ENCODE results near the gene KLHL5. TPM values are rescaled to one million over a fixed set of nuclear protein-coding genes. Genes with fewer than 3 reads are reported as not detected.
"Not testable (repeated sequence)": the region's sequence is repeated elsewhere in the genome, so short reads cannot be mapped to it uniquely, and the experiment has no call there.

The KLHL5 gene
- total RNA-seq, 2 experiments from 2014 or later, result 34.4 to 59.8 TPM

DNA sequence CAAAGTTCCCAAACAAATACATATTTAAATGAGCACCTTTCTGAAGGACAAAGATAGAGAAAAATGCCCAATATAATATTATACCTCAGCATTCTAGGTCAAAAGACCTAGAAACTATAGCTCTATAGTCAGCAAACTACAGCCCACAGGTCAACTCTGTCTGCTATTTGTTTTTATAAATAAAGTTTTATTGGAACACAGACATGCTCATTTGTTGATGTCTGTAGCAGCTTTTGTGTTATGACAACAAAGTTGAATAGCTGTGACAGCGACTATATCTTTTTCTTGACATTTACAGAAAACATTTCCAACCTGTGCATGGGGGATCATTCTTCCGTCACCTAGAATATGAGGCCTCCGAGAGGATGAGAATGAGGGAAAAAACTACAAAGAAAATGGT is 71.6 kb downstream of the KLHL5 start:
- Histone ChIP-seq H3K36me3 (ENCODE audit: insufficient read depth, low read length) (no peaks in the 10 kb centered on the region), H3K4me2 (ENCODE audit: low read length) (no peak overlapping the region), H3K27ac (ENCODE audit: low read depth, low read length, poor library complexity, severe bottlenecking) (no peak overlapping the region), H3K9me3 (ENCODE audit: low read length) (no peaks in the 10 kb centered on the region), H3K4me1 (ENCODE audit: insufficient read depth, low read length, poor library complexity, severe bottlenecking) (peaks cover 20% of the 10 kb centered on the region), H4K20me1 (ENCODE audit: insufficient read depth, low read length) (no peaks in the 10 kb centered on the region), H2AFZ (ENCODE audit: low read length) (no peak overlapping the region), H3K9me2 (ENCODE audit: insufficient read depth, low read length) (no peaks in the 10 kb centered on the region), H3K79me2 (ENCODE audit: insufficient read depth, low read depth, low read length) (no peaks in the 10 kb centered on the region), H3K4me3 (ENCODE audit: low read depth, low read length, poor library complexity, severe bottlenecking) (no peak overlapping the region)
- TF ChIP-seq, protein P1, sequence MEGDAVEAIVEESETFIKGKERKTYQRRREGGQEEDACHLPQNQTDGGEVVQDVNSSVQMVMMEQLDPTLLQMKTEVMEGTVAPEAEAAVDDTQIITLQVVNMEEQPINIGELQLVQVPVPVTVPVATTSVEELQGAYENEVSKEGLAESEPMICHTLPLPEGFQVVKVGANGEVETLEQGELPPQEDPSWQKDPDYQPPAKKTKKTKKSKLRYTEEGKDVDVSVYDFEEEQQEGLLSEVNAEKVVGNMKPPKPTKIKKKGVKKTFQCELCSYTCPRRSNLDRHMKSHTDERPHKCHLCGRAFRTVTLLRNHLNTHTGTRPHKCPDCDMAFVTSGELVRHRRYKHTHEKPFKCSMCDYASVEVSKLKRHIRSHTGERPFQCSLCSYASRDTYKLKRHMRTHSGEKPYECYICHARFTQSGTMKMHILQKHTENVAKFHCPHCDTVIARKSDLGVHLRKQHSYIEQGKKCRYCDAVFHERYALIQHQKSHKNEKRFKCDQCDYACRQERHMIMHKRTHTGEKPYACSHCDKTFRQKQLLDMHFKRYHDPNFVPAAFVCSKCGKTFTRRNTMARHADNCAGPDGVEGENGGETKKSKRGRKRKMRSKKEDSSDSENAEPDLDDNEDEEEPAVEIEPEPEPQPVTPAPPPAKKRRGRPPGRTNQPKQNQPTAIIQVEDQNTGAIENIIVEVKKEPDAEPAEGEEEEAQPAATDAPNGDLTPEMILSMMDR (conservative IDR thresholded peaks at IDR 0.05; ENCODE audit: low read length), result no peak
- no peak for TF ChIP-seq EZH2phosphoT487 (IDR thresholded peaks at IDR 0.05; ENCODE audit: borderline replicate concordance, low read depth, low read length)
- intact Hi-C loops (cut with micrococcal nuclease; ENCODE audit: unreplicated experiment), result loop anchor here (2.0 to 10.0 kb wide), 4 partner anchors 49 to 373 kb away; partner anchors contain the start of genes TLR10 and WDR19
- DNase-seq (ENCODE audit: low spot score), result no peak
- CTCF ChIA-PET (ENCODE audit: unreplicated experiment), result interaction anchor here (1.0 to 3.8 kb wide), 3 partner anchors 48 to 373 kb away, joined by 3 to 24 read pairs (median 8); partner anchors contain the start of gene WDR19
- POLR2A ChIA-PET, result interaction anchor here (0.7 to 3.3 kb wide), 9 partner anchors 9 to 324 kb away, joined by 3 to 15 read pairs (median 4); partner anchors contain the start of gene TMEM156
- no TSS peak for BruUV-seq (replicated peaks)

DNA sequence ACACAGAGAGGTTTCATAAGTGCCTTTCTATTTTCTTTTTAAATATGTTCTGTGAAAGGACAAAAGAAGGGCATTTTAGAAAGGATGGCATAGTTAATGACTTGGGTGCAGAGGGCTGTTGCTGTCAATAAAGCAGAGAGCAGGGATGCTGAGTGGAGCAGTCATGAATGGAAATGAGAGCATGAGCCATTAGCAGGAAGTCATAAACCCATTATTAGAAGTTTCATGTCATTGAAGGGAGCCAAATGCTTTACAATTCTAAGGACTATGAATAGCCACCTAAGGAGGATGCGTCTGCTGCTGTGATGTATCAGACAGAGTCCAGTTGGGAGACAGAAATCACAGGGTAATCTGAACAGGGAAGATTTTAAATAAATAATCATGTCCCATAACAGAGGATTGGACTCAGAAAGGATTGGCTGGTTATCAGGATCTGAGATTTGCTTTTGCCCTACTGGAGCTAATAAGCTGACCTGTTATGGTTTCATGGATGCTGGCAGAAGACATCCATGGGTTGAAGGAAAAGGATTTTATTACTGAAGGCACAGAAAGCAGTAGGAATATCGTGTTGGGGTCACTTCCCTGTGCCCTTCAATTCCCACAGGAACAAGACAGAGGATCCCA is 72.8 kb downstream of the KLHL5 start:
- no peaks in the 10 kb centered on the region for H4K20me1 ChIP-seq (ENCODE audit: insufficient read depth, low read length)
- ChIA-PET POLR2A (interaction anchor here (0.5 to 3.3 kb wide), 7 partner anchors 32 to 245 kb away, joined by 3 to 15 read pairs (median 5); no protein-coding TSS in a partner anchor), CTCF (ENCODE audit: unreplicated experiment) (interaction anchor here (0.6 to 3.8 kb wide), 5 partner anchors 47 to 375 kb away, joined by 3 to 24 read pairs (median 3); partner anchors contain the start of gene WDR19)
- H3K9me2 ChIP-seq (ENCODE audit: insufficient read depth, low read length), result no peaks in the 10 kb centered on the region
- peaks cover 20% of the 10 kb centered on the region for H3K4me1 ChIP-seq (ENCODE audit: insufficient read depth, low read length, poor library complexity, severe bottlenecking)
- peak; percentile 40 for DNase-seq (ENCODE audit: low spot score)
- peak overlapping the region; percentile 82 for H2AFZ ChIP-seq (ENCODE audit: low read length)
- no peaks in the 10 kb centered on the region for H3K79me2 ChIP-seq (ENCODE audit: insufficient read depth, low read depth, low read length)
- H3K4me2 ChIP-seq (ENCODE audit: low read length), result peak overlapping the region; percentile 63
- BruUV-seq (replicated peaks), result no TSS peak
- no peak for TF ChIP-seq EZH2phosphoT487 (IDR thresholded peaks at IDR 0.05; ENCODE audit: borderline replicate concordance, low read depth, low read length)
- TF ChIP-seq, protein P1 (conservative IDR thresholded peaks at IDR 0.05; ENCODE audit: low read length), result no peak
- intact Hi-C loops (cut with micrococcal nuclease; ENCODE audit: unreplicated experiment), result loop anchor here (1.0 to 10.0 kb wide), 7 partner anchors 48 to 374 kb away; partner anchors contain the start of genes TLR10 and WDR19
- H3K27ac ChIP-seq (ENCODE audit: low read depth, low read length, poor library complexity, severe bottlenecking), result peak overlapping the region; percentile 3
- H3K9me3 ChIP-seq (ENCODE audit: low read length), result no peaks in the 10 kb centered on the region
- H3K4me3 ChIP-seq (ENCODE audit: low read depth, low read length, poor library complexity, severe bottlenecking), result peak overlapping the region; percentile 6
- no peaks in the 10 kb centered on the region for H3K36me3 ChIP-seq (ENCODE audit: insufficient read depth, low read length)

DNA sequence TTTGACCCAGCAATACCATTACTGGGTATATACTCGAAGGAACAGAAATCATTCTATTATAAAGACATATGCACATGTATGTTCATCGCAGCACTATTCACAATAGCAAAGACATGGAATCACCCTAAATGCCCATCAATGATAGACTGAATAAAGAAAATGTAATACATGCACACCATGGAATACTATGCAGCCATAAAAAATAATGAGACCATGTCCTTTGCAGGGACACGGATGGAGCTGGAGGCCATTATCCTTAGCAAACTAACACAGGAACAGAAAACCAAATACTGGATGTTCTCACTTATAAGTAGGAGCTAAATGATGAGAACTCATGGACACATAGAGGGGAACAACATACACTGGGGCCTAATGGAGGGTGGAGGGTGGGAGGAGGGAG is 76.2 kb downstream of the KLHL5 start:
- POLR2A ChIA-PET, result interaction anchor here (1.0 to 1.2 kb wide), 2 partner anchors 28 to 213 kb away, joined by 3 read pairs; no protein-coding TSS in a partner anchor
- H3K27ac ChIP-seq (ENCODE audit: low read depth, low read length, poor library complexity, severe bottlenecking); DNase-seq (ENCODE audit: low spot score); H3K36me3 ChIP-seq (ENCODE audit: insufficient read depth, low read length); H4K20me1 ChIP-seq (ENCODE audit: insufficient read depth, low read length); H2AFZ ChIP-seq (ENCODE audit: low read length); H3K9me2 ChIP-seq (ENCODE audit: insufficient read depth, low read length); H3K4me3 ChIP-seq (ENCODE audit: low read depth, low read length, poor library complexity, severe bottlenecking); H3K9me3 ChIP-seq (ENCODE audit: low read length); BruUV-seq (replicated peaks); H3K79me2 ChIP-seq (ENCODE audit: insufficient read depth, low read depth, low read length); H3K4me2 ChIP-seq (ENCODE audit: low read length); CTCF ChIA-PET (ENCODE audit: unreplicated experiment): not testable (repeated sequence)
- intact Hi-C loops (cut with micrococcal nuclease; ENCODE audit: unreplicated experiment), result loop anchor here (5.0 to 10.0 kb wide), 3 partner anchors 274 to 353 kb away; partner anchors contain the start of gene TLR10
- H3K4me1 ChIP-seq (ENCODE audit: insufficient read depth, low read length, poor library complexity, severe bottlenecking), result peaks cover 20% of the 10 kb centered on the region

Measured in OCI-LY7 (cell line).